B cell (primary cell): ENCODE data around the gene EFNA2. TPM values are rescaled to one million over a fixed set of nuclear protein-coding genes. Genes with fewer than 3 reads are reported as not detected.
A peak's percentile ranks its signal among the peaks of the same experiment; 100 is the strongest.

ENCODE experiments used
- ATAC-seq: fragments of 200-7000 bp; cut with Tn5 transposase; one replicate; pipeline ENCODE4 v1.10.0; 2021; ENCODE audit warnings: low read depth, mild to moderate bottlenecking, moderate number of reproducible peaks, moderate library complexity
- CTCF ChIA-PET: fragments of 350-600 bp; sonication (Branson Sonifier 250); formaldehyde crosslinking; loops from one replicate; lab custom pipeline; 2021; ENCODE audit warnings: antibody characterized with exemption, inconsistent platforms; lab: Charles Lee
- POLR2A ChIA-PET: fragments of 350-600 bp; sonication (Branson Sonifier 250); formaldehyde crosslinking; loops from one replicate; lab custom pipeline; 2021; ENCODE audit warnings: antibody characterized with exemption; lab: Charles Lee
- DNase-seq: peaks from one replicate; pipeline ENCODE4 v3.0.0; 2013
- H2AFZ ChIP-seq: 2 replicates; pipeline ENCODE4 v1.6.1; 2012; ENCODE audit warnings: mild to moderate bottlenecking, low read depth, low read length; ENCODE audit not compliant: insufficient read depth, poor library complexity, severe bottlenecking
- H3K27ac ChIP-seq, 2 donors: 1 replicate in 1 of 2; 2 replicates in 1 of 2; pipeline ENCODE4 v1.5.1; 2012 to 2013; ENCODE audit warnings: low read length in 2 of 2, mild to moderate bottlenecking in 2 of 2, moderate library complexity in 1 of 2
- H3K27me3 ChIP-seq, 4 experiments: fragments of 200-600 bp in 1 of 4; sonication (generic) in 1 of 4; replicated peaks in 1 of 4; 1 replicate in 2 of 4; 2 replicates in 2 of 4; pipeline versions ENCODE4 v1.6.1 to v1.7.0; 2013 to 2016; ENCODE audit warnings: low read length in 3 of 4, mild to moderate bottlenecking in 2 of 4, mixed read lengths in 1 of 4, moderate library complexity in 1 of 4; ENCODE audit not compliant: insufficient read depth in 4 of 4, control insufficient read depth in 3 of 4; ENCODE audit errors: control extremely low read depth in 1 of 4
- H3K36me3 ChIP-seq, 2 experiments: replicated peaks in 1 of 2; 1 replicate in 1 of 2; 2 replicates in 1 of 2; pipeline versions ENCODE4 v1.6.1 to v1.7.1; 2013; ENCODE audit warnings: low read length in 1 of 2; ENCODE audit not compliant: insufficient read depth in 2 of 2, control insufficient read depth in 1 of 2; ENCODE audit errors: control extremely low read depth in 1 of 2, extremely low read depth in 1 of 2
- H3K4me1 ChIP-seq, 2 donors: fragments of 200-600 bp in 1 of 2; sonication (generic) in 1 of 2; 1 replicate in 1 of 2; 2 replicates in 1 of 2; pipeline versions ENCODE4 v1.5.1 to v1.6.1; 2013 to 2017; ENCODE audit warnings: low read length in 2 of 2; ENCODE audit not compliant: control insufficient read depth in 2 of 2, insufficient read depth in 2 of 2
- H3K4me2 ChIP-seq: replicated peaks from 2 replicates; pipeline ENCODE3; 2012; ENCODE audit warnings: mild to moderate bottlenecking, low read depth, low read length; ENCODE audit not compliant: poor library complexity, severe bottlenecking
- H3K4me3 ChIP-seq, 5 experiments: fragments of 200-600 bp in 1 of 5; sonication (generic) in 1 of 5; 1 replicate in 3 of 5; 2 replicates in 2 of 5; pipeline versions ENCODE4 v1.5.1 to v1.7.0; 2011 to 2016; ENCODE audit warnings: low read length in 4 of 5, mild to moderate bottlenecking in 4 of 5, low read depth in 2 of 5, control low read depth in 1 of 5, moderate library complexity in 1 of 5; ENCODE audit not compliant: insufficient read depth in 1 of 5; ENCODE audit errors: control extremely low read depth in 1 of 5, extremely low read depth in 1 of 5
- H3K79me2 ChIP-seq: fragments of 200-600 bp; sonication (generic); one replicate; pipeline ENCODE4 v1.6.0; 2016; ENCODE audit warnings: low read length; ENCODE audit not compliant: control insufficient read depth, insufficient read depth
- H3K9ac ChIP-seq: fragments of 200-600 bp; sonication (generic); 2 replicates; pipeline ENCODE4 v1.6.1; 2017; ENCODE audit warnings: mild to moderate bottlenecking, low read length, moderate library complexity
- H3K9me3 ChIP-seq, 3 donors: one replicate each; pipeline versions ENCODE4 v1.6.1 to v1.7.1; 2013; ENCODE audit warnings: low read length in 2 of 3; ENCODE audit not compliant: control insufficient read depth in 2 of 3, insufficient read depth in 1 of 3; ENCODE audit errors: control extremely low read depth in 1 of 3
- H4K20me1 ChIP-seq: 2 replicates; pipeline ENCODE4 v1.6.0; 2012; ENCODE audit warnings: mild to moderate bottlenecking, low read length; ENCODE audit not compliant: insufficient read depth, control insufficient read depth, poor library complexity, severe bottlenecking
- H3K27ac Mint-ChIP-seq: one replicate; pipeline ENCODE4 v1.8.0; 2021; ENCODE audit warnings: mixed read lengths
- H3K27me3 Mint-ChIP-seq: one replicate; pipeline ENCODE4 v1.8.0; 2021; ENCODE audit warnings: mixed read lengths
- H3K4me1 Mint-ChIP-seq: one replicate; pipeline ENCODE4 v1.8.0; 2021; ENCODE audit warnings: mixed read lengths
- H3K4me3 Mint-ChIP-seq: one replicate; pipeline ENCODE4 v1.8.0; 2021; ENCODE audit warnings: mixed read lengths
- H3K9me3 Mint-ChIP-seq: one replicate; pipeline ENCODE4 v1.8.0; 2022; ENCODE audit warnings: mixed read lengths; ENCODE audit not compliant: insufficient read depth
- EZH2 ChIP-seq: IDR thresholded peaks from 2 replicates; pipeline ENCODE4 v1.6.1; 2012; ENCODE audit warnings: borderline replicate concordance, low read depth, mild to moderate bottlenecking, moderate library complexity, low read length; ENCODE audit not compliant: insufficient read depth, poor library complexity, severe bottlenecking
- WGBS: methylation state at CpG from one replicate; pipeline ENCODE4 v1.1.5; 2013; ENCODE audit warnings: missing lambda C conversion rate; ENCODE audit not compliant: insufficient coverage; 5-methylcytosine and 5-hydroxymethylcytosine counted together
- intact Hi-C: fragments of 100-400 bp; cut with micrococcal nuclease; formaldehyde crosslinking; loops from one replicate; pipeline ENCODE4 v1.10.0; 2022
- polyA plus RNA-seq: library from polyadenylated mRNA; depleted of rRNA; stranded (reverse); fragments of >200 nt; gene quantifications from 2 replicates; pipeline ENCODE4 v1.2.3, GENCODE V29; 2012
- total RNA-seq, 2 donors: library from RNA; stranded (reverse); fragments of 120-200 nt in 1 of 2; gene quantifications; 1 replicate in 1 of 2; 2 replicates in 1 of 2; pipeline versions ENCODE4 v1.2.3 to v1.2.4, GENCODE V29; 2013 to 2022
- TF ChIP-seq, protein P1 (sequence below): fragments of 200-600 bp; IDR thresholded peaks from one replicate; pipeline ENCODE4 v1.8.0; 2022; ENCODE audit warnings: antibody characterized with exemption, mild to moderate bottlenecking

Gene EFNA2
- total and polyA plus RNA-seq, 2 donors (not counting 1 experiment from before 2014, with no cell fraction given), result not detected

DNA sequence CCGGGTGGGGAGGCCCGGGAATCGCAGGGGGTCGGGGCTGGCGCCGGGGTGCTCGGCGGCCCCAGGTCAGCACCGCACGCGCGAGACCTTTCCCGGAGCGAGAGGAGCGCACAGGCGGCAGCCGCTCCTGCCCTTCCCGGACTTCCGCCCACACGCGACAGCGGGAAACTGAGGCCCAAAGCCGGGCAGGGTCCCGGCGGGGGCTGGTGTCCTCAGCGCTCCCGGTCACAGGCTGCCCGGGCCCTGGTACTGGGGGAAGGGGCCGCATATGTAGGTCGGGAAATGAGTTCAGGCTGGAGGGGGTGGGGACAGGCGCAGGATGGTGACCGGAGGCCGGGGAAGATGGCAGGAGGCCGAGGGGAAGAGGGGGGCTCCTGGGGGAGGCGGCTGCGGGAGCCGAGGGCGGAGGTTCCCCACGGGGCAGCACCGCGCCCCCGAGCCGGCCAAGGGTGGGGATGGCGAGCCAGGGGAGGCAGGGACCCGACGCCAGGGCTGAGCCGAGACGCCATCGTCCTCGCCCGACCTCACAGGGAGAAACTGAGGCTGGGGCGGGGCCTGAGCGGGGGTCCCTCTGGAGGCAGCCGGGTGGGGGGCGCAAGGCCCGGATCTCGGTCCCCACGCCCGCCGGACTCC, 48.5 kb upstream of the EFNA2 start:
- ChIA-PET POLR2A (interaction anchor here (1.0 kb wide), 1 partner anchor 342 kb away, joined by 3 read pairs; no protein-coding TSS in a partner anchor), CTCF (no interaction called here)
- H3K27me3 ChIP-seq, result peaks cover 0 to 21% (median 7%) of the 10 kb centered on the region in 4 experiments
- H4K20me1 ChIP-seq, result peaks cover 5% of the 10 kb centered on the region
- peaks cover 25 to 35% of the 10 kb centered on the region in 2 donors for H3K4me1 ChIP-seq
- peak overlapping the region in 4 of 5 experiments; percentile 17 to 50 (median 35) for H3K4me3 ChIP-seq
- Mint-ChIP-seq H3K27ac (no peak overlapping the region), H3K27me3 (peaks cover 8% of the 10 kb centered on the region), H3K4me3 (peak overlapping the region; percentile 47), H3K4me1 (peaks cover 23% of the 10 kb centered on the region), H3K9me3 (no peaks in the 10 kb centered on the region)
- ATAC-seq, result no peak
- H3K27ac ChIP-seq, result no peak overlapping the region
- peaks cover 5% of the 10 kb centered on the region for H3K79me2 ChIP-seq
- peak; percentile 60 for DNase-seq
- WGBS, result 1% methylated on average over 60 of the region's 60 CpGs
- TF ChIP-seq EZH2, result peak; percentile 100
- TF ChIP-seq, protein P1, sequence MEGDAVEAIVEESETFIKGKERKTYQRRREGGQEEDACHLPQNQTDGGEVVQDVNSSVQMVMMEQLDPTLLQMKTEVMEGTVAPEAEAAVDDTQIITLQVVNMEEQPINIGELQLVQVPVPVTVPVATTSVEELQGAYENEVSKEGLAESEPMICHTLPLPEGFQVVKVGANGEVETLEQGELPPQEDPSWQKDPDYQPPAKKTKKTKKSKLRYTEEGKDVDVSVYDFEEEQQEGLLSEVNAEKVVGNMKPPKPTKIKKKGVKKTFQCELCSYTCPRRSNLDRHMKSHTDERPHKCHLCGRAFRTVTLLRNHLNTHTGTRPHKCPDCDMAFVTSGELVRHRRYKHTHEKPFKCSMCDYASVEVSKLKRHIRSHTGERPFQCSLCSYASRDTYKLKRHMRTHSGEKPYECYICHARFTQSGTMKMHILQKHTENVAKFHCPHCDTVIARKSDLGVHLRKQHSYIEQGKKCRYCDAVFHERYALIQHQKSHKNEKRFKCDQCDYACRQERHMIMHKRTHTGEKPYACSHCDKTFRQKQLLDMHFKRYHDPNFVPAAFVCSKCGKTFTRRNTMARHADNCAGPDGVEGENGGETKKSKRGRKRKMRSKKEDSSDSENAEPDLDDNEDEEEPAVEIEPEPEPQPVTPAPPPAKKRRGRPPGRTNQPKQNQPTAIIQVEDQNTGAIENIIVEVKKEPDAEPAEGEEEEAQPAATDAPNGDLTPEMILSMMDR, result no peak
- intact Hi-C loops, result no loop called here
- H3K4me2 ChIP-seq, result peak overlapping the region; percentile 89
- H3K9ac ChIP-seq, result peak overlapping the region; percentile 45
- no peaks in the 10 kb centered on the region for H3K9me3 ChIP-seq
- H3K36me3 ChIP-seq, result no peaks in the 10 kb centered on the region
- peak overlapping the region; percentile 10 for H2AFZ ChIP-seq
